GM19099 (cell line): ENCODE data around the gene IL12B.

Experiments
- POLR2A ChIP-seq: IDR thresholded peaks from 3 replicates; pipeline ENCODE4 v1.6.1; 2011; ENCODE audit warnings: low read depth; ENCODE audit not compliant: insufficient read length; ENCODE audit errors: extremely low read depth

IL12B gene

DNA sequence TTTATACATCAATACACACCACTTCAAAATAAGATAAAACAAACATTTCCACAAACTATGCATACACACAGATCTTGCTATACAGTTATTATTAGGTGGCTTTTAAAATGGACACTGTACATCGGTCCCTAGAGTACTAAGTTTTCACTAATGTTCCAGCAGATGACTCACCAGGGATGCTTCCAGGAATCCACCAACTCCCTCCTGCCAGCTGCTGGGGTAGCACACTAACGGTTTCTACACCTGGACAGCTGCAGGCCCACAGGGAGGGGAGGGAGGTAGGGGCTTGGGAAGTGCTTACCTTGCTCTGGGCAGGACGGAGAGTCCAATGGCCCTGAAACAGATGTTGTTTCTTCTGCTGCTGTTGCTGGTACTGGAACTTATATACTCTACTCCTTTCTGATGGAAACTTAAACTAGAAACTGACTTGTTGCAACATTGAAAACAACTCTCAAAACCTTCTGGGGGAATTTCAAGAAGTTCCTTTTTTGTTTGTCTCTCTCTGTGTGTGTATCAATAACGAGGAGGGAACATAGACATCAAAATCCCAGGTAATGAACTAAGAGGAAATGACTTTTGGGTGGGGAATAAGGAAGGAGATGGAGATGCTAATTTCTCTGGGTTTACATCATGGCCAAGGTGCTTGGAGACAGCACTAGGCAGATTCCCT is at the start of gene IL12B:
Gene IL12B (minus strand): TSS at position 357 of the 670 bp plus-strand sequence. CDS start 3,705 bp downstream, outside the sequence.
- TF ChIP-seq POLR2A = no peak

DNA sequence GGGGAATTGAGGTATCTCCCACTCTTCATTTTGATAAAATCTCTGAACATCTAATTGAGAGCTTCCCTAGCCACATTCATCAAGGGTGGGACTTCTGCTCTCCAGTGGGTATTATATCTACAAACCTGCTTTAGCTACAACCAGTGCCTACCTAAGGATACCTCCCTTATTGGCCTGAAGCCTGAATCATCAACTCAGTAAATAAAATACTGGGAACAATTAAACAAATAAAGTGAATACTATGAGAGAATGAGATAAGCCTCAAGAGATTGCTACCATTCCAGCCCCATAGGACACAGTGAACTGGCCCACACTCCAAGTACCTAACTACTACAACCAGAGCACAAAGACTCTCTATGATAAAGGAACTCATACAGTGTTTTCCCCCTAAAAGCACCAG is 47.4 kb upstream of the IL12B start:
- no peak for TF ChIP-seq POLR2A

DNA sequence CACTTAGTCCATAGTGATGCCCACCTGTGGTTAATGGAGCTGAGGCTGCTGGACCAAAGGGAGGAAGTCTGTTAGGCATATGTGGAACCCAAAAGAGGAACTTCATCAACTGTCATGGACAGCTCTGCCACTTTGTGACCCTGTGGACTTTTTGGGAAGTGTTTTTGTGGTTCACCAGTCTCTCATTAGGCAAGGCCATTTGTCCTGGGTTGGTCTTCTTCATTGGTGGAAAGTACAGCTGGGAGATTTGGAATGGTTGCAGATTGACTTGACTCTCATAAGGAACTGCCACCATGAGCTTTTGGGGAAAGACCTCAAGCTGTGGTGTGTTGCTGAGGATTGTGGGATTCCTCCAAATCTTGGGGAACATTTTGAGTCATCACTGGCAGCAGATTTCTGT is 31.9 kb upstream of the IL12B start:
- TF ChIP-seq POLR2A = no peak

DNA sequence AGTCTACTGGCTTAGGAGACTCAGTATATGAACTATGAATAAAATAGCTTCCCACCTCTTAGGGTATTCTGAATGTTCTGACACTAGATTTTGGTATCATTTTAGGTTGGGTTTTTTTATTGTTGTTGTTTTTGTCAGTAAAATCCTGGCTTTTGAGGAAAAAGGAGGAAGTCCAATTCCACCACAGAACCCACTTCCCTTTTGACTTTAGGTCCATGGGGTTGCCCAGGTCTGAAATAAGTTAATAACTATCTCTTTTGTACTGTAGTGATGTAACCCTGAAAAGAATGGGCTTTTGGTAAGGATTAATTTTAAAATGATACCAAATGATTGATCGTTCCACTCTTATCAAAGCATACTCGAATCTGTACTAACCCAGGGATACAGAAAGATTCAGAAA is 29.1 kb upstream of the IL12B start:
- no peak for TF ChIP-seq POLR2A

DNA sequence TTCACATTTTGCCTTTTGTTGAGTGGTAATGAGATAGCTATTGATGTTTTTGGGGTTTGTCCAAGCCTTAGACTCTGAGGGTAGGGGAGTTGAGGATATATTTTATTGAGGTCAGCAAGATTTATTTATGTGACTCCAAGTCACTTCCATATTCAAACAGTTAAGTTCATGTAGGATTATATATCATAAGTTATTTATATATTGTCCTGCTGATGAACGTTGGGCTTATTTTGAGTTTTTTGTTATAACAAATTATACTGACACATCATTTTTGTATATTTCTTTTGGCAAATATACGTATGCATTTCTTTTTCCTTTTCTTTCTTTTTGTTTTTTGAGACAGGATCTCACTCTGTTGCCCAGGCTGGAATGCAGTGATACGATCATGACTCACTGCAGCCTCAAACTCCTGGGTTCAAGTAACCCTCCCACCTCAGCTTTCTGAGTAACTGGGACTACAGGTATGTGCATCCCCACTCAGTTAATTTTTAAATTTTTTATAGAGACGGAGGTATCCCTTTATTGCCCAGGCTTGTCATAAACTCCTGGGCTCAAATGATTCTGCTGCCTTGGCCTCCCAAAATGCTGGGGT is 23.5 kb upstream of the IL12B start:
- TF ChIP-seq POLR2A = no peak

DNA sequence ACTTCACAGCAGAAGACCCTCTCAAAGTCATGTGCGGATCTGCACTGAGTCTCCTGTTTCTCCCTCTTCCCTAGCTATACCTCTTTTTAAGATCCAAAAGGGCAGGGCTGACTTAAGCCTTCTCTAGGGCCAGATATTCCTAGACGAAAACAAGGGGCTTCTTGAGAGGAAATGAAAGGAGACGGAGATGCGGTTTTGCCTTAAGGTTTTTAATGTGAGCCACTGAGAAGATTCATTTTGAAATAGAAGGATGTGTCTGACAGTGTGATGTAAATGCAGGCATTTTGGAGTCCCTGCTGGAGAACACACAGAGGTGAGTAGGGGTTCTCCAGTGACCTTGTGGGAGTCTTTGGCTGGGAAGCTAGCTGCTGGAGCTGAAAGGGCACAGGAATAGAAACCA is 15.6 kb upstream of the IL12B start:
- TF ChIP-seq POLR2A = no peak

DNA sequence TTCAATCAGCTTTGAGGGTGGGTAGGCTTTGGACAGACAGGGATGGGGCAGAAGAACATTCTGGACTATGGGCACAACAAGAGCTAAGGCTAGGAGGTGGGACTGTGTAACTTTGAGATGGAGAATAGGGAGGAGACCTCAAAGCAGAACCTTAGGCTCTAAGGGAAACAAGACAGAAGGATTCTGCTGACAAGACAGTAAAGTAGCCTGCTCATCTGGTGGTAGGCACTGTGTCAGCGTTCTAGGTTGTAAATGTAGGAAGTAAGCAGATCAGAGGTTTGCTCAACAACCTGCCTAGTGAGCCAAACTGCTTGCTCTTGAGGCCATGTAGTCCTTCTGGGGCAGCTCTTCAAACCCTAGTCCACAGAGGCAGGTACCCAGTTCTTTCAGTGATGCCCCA is 15.0 kb upstream of the IL12B start:
- TF ChIP-seq POLR2A = no peak

DNA sequence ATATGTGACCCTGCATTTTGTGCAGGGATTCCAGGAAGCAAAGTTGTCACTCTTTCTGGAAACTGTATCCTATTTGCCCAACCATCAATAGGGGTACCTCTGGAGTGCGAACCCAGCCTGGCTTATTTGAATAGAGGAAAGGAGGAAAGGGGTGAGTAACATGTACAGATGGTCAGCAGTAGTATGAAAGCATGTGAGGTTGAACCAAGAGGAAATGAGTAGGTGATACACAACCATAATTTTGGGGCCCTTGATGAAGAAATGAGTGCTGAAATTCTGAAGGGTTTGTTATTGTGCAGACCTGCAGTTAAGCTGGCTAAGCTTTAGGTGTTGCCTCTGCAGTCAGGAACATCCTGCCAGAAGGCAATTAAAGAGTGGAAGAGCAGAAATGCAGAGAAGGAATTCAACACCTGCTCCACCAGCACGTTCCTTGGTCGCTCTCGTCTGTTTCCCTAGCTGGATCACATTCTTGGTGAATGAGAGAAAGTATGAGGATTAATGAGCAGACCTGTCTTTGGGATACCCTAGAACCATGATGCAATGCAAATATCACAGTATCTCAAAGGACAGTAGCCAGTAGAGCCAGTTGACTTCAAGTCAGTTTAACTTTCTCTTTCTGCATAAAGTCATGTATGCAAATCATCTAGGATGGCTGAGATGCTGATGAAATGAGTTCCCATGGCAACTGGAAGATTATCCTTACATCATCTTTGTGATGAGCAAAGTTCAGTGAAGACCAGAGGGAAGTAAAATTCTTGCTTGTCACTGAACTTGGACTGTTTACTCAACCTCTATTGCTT is 13.2 kb upstream of the IL12B start:
- TF ChIP-seq POLR2A = no peak

DNA sequence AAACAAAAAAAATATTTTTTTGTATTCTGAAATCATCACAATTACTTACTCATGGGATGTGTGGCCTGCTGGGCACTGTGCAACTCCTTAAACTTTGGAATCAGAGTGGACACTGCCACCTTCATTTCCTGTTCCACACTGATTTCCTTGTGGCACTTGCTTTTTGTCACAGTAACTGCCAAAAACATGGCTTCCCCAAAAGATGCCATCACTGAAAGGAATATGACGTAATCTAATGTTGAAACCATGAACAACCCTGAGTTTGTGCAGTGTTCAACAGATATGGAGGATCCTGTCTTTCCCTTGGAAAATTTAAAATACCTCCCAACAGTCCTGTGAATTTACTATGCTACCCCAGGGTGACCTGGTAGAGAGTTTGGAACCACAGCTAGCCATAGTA is 12.6 kb upstream of the IL12B start:
- TF ChIP-seq POLR2A = no peak

DNA sequence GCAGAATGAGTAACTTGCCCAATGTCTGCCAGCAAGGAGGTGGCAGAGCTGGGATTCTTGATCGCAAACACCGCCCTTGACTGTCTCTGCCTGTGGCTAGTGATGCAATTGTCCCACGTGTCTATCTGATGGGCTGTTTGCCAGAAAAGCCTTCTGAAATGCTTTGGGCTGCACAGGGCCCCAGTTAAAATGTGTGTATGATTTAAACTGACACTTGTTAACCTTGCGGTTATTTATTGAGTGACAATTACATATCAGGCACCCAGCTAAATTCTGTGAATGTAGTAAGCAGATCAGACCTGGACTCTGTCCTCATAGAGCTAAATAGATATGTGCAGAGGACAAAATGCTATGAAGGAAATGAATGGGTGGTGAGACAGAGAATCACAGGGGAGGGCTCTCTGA is 11.6 kb upstream of the IL12B start:
- TF ChIP-seq POLR2A = no peak

DNA sequence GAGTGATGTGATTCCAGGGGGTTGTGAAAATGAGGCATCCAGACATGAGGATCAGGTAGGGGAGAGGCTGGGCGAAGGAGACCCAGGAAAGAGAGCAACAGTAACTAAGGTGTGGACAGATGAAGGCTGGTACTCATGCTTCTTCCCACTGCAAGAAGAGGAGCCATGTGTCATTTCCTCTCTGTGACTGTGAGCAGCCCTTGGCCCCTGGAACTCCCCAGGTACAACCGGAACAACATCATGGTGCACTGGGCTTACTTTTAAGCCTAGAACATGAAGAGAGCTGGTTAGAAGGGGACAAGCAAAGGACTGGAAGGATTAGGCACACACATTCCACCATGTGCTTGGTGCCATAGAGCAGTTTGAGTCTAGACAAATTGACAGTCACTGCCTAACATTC is 10.9 kb upstream of the IL12B start:
- no peak for TF ChIP-seq POLR2A

DNA sequence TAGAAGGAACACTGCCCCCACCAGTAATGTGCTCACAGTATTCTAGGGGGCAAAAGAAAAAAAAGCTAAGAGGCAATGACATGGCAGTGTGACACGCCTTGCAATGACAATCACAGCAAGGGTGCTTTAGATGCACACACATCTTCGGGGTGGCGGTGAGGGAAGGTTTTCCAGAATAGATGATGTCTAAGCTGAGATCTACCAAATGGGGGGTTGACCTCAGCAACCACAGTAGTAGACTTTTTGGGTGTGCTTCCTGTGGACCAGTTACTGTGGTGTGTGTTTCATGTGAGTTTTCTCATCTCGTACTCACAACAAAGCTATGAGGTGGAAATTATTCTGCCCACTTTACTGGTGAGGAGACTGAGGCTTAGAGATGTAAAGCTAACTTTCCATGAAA is 10.2 kb upstream of the IL12B start:
- TF ChIP-seq POLR2A = no peak

DNA sequence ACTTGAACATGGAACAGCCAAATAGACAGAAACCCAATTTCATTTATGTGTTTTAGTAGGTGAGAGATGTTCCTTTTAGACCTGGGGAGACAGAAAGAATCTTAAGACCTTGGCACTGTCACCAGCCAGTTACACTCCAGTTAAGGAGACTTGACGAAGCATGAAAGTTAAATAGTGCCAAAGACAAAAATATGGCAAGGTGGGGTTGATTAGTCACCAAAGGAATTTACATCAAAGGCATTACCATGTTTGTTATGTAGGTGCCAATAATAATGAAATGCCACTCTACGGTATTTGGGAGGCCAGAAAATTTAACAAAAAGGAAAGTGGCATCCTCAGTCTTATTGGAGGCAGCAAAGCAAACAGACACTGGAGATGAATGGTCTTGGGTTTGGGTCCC is 9.2 kb upstream of the IL12B start:
- TF ChIP-seq POLR2A = no peak

DNA sequence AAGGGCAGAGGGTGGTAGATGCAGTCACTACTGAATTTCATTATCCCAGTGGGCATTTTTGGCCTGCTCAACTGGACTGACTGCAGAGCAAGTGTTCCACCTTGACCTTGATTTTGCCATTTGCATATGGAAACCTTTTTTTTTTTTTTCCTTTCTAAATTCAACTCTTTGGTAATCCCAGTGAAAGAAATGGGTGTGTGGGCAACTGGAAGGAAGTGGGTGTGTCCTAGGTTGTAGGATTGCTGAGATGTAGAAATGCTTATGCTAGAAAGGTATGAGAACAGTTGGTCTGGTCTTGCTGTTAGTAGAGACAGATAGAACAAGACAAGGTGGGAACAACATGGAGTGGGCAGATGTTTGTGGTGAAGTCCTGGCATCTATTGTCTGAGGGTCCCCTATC is 7.8 kb upstream of the IL12B start:
- TF ChIP-seq POLR2A = no peak

DNA sequence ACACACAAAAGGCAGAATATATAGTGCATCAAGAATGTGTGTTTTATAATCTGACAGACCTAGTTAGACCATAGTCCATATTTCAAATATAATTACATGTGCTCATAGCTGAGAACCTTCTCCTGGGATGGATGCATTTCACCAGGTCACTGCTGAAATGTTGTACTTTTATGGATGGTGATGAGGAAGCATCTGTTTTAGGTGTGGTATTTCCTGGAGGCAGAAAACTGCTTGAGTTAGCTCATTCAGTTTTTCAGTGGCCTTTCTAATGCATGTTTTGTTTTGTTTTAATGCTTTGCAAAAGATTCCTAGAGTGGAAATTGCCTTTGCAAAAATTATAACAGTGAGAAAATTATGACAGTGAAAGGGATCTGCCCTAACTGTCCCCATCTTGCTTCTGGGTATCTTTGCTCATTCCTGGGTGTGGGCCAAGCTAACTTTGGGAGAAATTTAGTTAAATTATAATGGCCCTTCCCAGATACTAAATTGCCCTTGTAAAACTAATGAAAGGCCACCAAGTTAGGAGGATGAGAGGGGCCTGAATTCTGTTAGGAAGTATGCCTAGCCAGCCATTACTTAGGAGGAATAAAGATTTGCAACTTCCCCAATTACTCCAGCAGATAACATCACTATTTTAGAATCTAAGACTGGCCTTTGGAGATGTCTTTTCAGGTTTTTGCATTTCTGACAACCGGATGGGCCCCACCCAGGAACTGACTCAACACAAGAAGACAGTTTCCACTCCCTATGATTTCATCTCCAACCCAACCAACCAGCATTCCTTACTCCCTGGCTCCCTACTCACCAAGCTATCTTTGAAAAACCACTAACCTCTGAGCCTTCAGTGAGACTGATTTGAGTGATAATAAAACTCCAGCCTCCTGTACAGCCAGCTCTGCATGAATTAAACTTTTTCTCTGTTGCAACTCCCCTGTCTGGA is 7.0 kb upstream of the IL12B start:
- TF ChIP-seq POLR2A = no peak

DNA sequence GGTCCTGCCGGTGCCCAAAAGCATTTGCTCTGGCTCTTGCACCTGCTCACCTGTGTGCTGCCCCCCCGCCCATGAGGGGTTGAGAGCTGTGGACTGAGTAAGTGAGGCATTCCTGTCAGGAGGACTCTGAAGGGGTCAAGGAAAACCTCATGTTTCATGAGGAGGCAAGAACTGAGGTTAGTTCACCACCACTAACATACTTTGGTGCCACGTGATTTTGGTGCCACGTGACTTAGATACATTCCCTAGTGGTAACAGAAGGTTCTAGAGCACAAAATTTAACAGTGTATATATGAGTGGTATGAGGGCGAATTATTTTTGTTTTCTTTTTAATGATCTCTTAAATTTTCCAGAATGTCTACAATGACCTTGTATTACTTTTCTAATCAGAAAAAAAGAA is 6.3 kb upstream of the IL12B start:
- no peak for TF ChIP-seq POLR2A

DNA sequence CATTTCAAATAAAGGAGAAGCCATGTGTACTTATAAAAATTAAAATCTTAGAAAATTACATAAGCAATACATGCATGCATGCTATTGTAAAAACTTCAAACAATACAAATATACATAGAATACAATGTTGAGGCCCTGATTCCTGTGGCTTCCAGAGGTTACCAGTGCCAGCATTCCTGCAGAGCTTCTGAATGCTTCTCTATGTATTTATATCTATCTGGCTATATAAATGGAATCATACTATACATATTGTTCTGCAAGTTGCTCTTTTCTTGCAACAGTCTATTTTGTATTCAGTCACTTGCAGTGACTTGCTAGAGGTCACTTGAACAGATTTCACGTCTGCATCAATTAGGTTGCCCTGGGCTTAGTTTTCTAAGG is 3.2 kb upstream of the IL12B start:
- TF ChIP-seq POLR2A = no peak
